ENCODE results near the gene LCN2.

The LCN2 gene

DNA sequence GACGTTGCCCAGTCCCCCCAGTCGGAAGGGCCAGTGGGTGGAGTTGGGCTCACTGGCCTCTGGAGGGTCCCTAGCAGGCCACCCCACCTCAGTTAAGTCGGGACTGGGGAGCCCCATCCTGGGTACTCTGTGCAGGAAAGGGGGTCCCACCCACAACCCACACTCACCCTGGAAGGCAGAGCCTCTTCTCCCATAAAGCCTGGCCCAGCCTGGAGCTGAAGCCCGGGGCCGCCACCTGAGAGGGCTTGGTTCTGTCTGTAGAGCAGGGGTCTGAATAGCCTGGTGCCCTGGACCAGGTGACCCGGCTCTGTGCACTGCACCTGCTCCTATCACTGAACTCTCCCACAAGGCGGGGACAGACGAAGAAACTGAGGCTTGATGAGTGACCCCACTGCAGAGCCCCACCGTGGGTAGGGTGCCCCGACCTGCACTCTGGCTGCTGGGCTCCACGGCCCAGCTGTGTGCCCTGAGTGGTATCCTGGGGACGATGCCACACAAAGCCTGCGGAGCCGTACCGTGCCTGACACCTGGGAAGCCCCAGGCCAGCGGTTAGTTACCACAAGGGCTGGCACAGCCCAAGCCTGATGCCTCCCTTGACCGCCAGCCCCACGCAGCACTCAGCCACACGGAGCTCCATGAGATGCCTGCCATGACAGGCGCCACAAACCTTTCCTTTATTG lies 29.1 kb upstream of the LCN2 start:
- TF ChIP-seq, protein P1, sequence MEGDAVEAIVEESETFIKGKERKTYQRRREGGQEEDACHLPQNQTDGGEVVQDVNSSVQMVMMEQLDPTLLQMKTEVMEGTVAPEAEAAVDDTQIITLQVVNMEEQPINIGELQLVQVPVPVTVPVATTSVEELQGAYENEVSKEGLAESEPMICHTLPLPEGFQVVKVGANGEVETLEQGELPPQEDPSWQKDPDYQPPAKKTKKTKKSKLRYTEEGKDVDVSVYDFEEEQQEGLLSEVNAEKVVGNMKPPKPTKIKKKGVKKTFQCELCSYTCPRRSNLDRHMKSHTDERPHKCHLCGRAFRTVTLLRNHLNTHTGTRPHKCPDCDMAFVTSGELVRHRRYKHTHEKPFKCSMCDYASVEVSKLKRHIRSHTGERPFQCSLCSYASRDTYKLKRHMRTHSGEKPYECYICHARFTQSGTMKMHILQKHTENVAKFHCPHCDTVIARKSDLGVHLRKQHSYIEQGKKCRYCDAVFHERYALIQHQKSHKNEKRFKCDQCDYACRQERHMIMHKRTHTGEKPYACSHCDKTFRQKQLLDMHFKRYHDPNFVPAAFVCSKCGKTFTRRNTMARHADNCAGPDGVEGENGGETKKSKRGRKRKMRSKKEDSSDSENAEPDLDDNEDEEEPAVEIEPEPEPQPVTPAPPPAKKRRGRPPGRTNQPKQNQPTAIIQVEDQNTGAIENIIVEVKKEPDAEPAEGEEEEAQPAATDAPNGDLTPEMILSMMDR (IDR thresholded peaks at IDR 0.05; ENCODE audit: insufficient read depth, low read depth, low read length, missing control alignments) = no peak
- no peak for DNase-seq (ENCODE audit: low read depth)
- H3K4me3 ChIP-seq (ENCODE audit: low read depth, low read length) = no peak overlapping the region

- TF ChIP-seq, protein P1 (IDR thresholded peaks at IDR 0.05; ENCODE audit: insufficient read depth, low read depth, low read length, missing control alignments) = no peak
- no peak for DNase-seq (ENCODE audit: low read depth)
Measured at GRCh38 chr9:128120741-128121465, 28.4 kb upstream of the LCN2 start.

GRCh38 chr9:128121466-128121810 lies 27.8 kb upstream of the LCN2 start:
- DNase-seq (ENCODE audit: low read depth) = no peak
- TF ChIP-seq, protein P1 (IDR thresholded peaks at IDR 0.05; ENCODE audit: insufficient read depth, low read depth, low read length, missing control alignments) = no peak
- no peak overlapping the region for H3K4me3 ChIP-seq (ENCODE audit: low read depth, low read length)

More at GRCh38 chr9:128120741-128121465, 28.4 kb upstream of the LCN2 start:
- H3K4me3 ChIP-seq (ENCODE audit: low read depth, low read length) = no peak overlapping the region

DNA sequence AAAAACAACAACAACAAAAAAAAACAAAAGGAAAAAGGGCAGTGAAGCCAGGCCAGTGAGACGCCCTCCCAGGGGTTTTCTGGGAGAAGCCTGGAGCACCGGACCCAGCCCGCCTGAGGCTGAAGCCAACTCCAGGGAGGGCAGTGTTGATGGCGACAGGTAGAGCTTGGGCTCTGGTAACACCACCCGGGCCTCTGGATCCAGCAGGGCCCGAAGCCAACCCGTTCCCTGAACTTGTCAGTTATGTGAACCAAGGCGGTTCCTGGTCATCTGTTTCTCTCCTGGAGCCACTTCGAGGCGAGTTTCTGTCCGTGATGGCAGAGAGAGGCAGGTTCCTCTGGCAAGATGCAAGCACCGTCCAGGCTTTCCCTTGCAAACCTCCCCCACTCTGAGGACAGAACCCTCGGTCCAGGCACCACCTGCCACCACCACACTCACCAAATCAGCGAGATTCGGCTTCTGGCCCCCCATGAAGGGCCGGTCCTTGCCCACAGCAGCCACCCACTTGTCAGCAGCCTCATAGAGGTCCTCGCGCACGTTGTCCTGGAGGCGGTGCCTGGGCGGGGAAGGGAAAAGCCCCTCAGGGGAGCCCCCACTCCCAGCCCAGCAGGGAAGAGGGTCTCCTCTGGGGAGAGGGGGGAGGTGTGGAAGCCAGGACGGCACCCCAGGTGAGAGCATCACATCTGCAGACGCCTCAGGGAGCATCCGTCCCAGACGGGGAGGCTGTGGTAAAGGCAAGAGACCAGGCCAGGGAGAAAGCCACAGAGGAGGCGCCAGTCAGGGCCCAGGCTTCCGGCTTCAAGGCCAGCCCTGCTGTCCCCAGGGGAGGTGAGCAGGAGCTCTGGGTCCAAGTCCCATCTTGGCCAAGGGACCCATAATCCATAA lies 27.1 kb upstream of the LCN2 start:
- DNase-seq (ENCODE audit: low read depth) = no peak
- TF ChIP-seq, protein P1 (IDR thresholded peaks at IDR 0.05; ENCODE audit: insufficient read depth, low read depth, low read length, missing control alignments) = no peak
- H3K4me3 ChIP-seq (ENCODE audit: low read depth, low read length) = no peak overlapping the region

DNA sequence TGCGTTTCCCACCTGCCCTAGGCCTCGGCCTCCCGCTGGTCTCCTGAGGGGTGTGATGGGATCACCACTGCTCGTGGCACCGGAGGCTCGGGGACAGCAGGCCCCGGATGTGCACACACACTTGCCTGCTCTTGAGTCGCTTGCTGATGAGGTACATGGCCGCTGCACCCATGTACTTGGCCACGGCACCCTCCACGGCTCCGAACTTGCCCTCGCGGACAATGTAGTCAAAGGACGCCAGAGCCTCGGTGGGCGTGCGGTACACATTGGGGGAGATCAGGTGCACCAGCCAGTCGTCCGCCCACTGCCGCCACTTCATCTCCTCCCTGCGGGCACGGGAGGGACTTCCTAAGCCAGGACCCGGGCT lies 26.5 kb upstream of the LCN2 start:
- TF ChIP-seq, protein P1 (IDR thresholded peaks at IDR 0.05; ENCODE audit: insufficient read depth, low read depth, low read length, missing control alignments) = no peak
- no peak for DNase-seq (ENCODE audit: low read depth)
- H3K4me3 ChIP-seq (ENCODE audit: low read depth, low read length) = no peak overlapping the region

DNA sequence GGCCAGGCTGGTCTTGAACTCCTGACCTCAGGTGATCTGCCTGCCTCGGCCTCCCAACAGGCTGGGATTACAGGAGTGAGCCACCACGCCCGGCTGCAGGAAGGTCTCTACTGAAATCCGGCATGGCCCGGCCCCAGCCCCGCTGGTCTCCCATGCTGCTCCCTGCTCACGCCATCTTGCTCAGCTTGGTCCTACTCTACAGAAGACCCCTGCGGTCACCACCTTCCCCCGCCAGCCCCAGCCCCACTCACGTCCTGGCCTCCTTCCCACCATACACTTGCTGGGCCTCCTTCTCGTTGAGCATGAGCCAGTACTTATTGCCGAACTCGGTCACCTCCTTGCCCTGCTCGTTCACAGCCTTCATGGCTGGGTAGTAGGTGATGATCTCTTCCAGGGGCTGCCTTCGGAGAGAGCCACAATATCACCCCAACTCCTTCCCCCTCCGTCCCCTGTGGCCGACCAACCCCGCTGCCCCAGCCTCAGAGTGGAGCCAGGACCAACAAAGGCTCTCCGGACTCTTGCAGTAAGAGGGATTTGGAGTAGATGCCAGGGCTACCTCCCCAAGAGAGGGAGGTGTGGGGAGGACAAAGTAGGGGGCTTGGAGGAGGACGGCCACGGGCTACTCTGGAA lies 25.7 kb upstream of the LCN2 start:
- H3K4me3 ChIP-seq (ENCODE audit: low read depth, low read length) = no peak overlapping the region
- no peak for DNase-seq (ENCODE audit: low read depth)
- TF ChIP-seq, protein P1 (IDR thresholded peaks at IDR 0.05; ENCODE audit: insufficient read depth, low read depth, low read length, missing control alignments) = no peak

Measured in GM12865 (cell line).